GM21576 (cell line): ENCODE measurements around the gene PTCD1.
A peak's percentile ranks its signal among the peaks of the same experiment; 100 is the strongest.
"Not testable (repeated sequence)": the region's sequence is repeated elsewhere in the genome, so short reads cannot be mapped to it uniquely, and the experiment has no call there.

Experiments used
- ATAC-seq: cut with Tn5 transposase; IDR thresholded peaks from one replicate; pipeline ENCODE4 v1.9.1; 2021; ENCODE audit warnings: mild to moderate bottlenecking, moderate library complexity; ENCODE audit not compliant: unreplicated experiment

PTCD1 gene

DNA sequence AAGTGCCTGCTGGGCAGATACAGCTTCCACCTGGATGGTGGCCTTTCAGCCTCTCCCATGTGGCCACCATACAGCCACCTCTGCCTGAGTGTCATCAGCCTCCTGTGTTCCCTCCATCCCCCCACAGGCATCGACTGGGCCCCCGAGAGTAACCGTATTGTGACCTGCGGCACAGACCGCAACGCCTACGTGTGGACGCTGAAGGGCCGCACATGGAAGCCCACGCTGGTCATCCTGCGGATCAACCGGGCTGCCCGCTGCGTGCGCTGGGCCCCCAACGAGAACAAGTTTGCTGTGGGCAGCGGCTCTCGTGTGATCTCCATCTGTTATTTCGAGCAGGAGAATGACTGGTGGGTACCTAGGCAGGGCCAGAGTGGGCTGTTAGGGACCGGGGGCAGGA, 50.7 kb downstream of the PTCD1 start:
- no peak for ATAC-seq

DNA sequence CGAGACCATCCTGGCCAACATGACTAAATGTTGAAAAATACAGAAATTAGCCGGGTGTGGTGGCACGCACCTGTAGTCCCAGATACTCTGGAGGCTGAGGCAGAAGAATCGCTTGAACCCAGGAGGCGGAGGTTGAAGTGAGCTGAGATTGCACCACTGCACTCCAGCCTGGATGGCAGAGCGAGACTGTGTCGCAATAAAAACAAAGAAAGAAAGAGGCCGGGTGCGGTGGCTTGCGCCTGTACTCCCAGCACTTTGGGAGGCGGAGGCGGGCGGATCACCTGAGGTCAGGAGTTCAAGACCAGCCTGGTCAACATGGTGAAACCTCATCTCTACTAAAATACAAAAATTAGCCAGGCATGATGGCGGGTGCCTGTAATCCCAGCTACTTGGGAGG, 51.4 kb downstream of the PTCD1 start:
- ATAC-seq, result not testable (repeated sequence)

DNA sequence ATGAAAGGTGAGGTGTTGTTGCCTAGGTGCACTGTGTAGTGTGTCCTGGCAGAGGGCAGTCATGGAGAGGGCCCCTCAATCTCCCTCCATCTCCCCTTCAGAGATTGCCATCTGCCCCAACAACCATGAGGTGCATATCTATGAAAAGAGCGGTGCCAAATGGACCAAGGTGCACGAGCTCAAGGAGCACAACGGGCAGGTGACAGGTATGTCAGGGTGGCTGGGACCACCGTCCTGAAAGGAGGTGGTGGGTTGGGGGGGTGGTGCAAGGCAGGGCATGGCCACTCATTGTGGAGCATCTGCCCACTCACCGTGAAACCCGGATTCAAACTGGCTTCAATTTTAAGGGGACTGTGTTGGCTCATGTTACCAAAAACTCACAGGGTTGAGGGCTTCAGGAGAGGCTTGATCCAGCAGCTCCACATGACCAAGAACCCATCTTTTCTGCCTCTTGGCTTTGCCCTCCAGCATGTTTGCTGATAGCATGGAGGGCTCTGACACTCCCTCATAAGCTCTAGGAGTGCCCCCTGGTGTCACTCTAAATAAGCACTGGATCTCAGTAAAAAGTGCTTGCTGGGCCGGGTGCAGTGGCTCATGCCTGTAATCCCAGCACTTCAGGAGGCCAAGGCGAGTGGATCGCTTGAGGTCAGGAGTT, 51.9 kb downstream of the PTCD1 start:
- no peak for ATAC-seq

DNA sequence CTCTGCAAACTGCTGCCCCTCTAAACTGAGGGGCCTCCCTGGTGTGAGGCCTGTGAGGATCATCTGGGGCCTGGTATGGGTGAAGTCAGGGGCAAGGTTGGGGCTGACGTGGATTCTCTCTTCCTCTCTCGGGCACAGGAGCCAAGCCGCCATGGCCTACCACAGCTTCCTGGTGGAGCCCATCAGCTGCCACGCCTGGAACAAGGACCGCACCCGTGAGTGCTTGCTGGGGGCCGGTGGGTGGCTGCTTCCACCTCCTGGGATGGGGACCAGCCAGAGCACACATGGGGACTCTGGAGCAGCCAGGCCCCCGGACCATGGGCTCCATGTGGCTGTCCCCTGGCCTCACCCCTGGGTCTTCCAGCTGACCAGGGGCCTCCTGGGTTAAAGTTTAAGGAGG, 53.0 kb downstream of the PTCD1 start:
- ATAC-seq, result no peak

DNA sequence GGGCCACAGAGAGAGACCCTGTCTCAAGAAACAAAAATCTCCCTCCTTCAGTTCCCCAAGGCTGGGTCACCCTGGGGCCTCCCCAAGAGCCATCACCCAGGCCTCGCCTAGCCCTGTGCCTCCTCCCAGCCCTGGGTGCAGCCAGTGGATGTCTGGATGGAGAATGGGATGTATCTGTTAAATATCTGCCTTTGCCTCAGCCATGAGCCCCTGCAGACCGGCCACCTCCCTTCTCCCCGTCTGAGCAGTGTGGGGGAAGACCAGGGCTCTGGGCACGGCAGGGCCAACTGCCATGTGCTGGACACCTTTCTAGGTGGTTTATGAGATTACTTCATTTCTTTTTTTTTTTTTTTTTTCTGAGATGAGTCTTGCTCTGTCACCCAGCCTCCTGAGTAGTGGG, 54.1 kb downstream of the PTCD1 start:
- ATAC-seq, result no peak

DNA sequence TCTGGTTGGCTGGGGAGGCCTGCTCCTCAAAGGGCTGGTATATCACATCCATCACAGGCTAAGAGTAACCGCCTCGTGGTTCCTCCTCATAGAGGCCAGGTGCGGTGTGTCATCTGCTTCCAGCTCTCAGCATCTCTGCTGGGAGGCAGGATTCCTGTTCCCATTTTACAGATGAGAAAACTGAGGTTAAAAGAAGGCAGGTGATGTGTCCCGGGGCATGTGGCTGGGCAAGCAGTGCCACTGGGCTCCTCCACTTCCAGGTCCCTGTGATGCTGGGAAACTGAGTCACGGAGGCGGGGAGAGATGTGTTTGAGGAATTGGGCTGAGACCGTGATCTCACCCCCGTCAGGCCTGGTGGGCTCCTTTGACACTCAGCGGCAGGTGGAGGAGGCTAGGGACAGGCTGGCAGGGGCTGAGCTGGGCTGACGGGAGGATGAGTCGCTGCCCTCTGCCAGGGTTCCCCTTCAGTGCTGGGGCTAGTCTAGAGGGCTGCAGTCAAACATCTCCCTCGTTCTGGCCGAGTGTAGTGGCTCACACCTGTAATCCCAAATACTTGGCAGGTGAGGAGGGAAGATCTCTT, 54.7 kb downstream of the PTCD1 start:
- no peak for ATAC-seq

DNA sequence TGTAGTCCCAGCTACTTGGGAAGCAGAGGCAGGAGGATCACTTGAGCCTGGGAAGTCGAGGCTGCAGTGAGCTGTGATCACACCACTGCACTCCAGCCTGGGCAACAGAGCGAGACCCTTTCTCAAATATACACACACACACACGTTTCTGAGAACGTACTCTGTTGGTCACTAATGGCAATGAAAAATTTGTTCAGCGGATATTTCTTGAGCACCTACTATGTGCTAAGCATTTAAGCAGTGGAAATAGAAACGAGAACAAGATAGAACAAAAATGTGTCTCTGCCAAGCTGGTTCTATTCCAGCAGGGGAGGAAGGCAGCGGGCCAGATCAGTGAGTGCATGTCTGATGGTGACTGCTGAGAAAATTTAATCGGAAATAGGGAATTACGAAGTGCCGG, 55.4 kb downstream of the PTCD1 start:
- no peak for ATAC-seq

DNA sequence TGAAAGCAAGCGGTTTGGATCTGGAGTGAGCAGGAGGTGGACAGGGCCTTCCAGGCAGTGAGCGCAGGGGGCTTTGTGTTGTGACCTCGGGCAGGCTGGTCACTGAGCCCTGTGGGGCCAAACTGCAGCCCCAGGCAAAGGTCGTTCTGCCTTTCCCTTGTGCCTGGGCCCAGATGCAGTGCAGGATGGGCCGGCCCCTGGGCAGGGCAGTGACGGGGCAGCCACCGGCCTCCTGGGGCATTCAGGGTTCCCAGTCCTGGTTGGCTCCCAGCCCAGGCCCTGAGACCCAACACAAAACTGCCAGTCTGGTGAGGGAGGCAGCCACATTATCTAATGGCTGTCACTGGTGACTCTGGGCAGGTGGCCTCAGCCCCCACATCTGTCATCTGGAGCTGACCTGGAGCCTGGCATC, 56.9 kb downstream of the PTCD1 start:
- no peak for ATAC-seq

DNA sequence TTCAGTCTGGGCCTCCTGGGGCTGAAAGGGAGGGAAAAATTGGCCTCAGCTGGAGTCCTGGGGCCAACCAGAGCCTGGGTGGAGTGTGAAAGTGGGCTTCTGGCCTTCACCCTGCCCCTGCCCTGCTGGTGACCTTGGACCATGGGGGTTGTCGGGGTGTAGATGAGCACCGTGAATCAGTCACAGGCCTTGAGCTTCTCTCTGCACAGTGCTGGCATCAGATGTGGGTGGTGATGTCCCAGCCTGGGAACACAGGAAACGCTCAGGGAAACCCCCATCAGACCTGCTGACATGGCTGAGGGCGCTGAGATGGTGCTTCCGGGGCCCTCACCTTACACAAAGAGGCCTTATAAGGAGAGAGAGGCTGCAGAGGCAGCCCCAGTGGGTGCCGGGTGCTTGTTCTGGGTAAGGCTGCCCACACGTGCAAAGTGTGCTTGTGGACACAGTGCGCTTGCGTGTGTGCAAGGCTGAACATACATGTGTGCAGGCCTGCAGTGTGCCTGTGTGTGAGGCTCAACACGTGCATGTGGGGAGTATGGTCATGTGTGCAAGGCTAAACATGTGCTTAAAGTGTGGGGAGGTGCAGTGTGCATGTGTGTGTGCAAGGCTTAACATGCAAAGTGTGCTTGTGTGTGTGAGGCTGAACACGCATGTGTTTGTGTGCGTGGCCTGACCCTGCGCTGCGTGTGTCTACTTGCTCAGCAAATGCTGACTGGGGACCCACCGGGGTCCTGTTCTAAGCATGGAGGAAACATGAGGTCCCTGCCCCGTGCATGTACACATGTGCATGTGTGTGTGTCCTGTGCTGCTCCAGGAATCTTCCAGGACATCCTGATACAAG, 57.6 kb downstream of the PTCD1 start:
- ATAC-seq, result peak; percentile 68

DNA sequence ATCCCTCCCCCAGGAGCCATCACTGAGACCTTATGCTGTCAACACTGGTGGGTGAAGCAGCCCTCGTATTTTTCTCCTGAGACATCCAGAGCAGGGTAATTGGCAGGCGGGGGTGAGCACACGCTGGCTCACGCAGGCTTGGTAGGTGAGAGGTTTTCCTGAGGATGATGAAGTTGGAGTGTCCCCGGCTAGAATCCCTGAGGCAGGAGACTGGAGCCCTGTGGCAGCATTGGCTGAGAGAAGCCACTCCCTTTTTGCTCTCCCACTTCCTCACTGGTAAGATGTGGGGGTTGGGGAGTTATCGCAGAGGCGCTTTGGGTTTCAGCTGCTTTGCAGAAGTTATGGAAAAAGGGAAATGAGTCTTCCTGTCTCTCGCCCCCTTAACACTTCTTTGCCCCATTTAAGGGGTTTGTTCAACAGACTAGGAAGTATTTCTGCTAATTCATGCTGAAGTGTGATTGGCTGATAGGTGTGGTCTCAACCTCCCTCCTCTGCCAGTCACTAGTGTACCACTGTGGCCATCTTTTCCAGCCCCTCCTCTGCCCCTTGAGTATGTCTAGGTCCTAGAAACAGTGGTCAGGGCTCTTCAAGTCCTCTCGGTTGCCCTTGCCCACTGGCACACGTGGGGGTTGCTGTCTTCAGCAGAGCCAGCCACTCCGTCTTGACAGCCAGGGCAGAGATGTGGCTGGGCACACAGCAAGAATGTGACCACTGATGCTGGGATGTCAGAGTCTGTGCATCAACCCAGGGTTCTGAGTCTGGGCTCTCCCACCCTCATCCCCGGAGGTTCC, 58.4 kb downstream of the PTCD1 start:
- ATAC-seq, result peak; percentile 42

DNA sequence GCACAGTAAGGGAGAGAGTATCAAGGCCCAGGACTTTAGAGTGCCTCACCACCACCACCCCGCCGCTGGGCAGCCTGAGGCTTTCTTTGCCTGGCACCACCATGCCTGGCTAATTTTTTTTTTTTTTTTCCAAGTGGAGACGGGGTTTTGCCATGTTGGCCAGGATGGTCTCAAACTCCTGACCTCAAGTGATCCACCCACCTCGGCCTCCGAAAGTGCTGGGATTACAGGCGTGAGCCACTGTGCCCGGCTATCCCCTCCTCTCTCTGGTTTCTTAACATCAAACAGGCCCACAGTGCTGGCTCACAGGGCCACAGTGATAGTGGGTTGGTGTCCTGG, 58.9 kb downstream of the PTCD1 start:
- not testable (repeated sequence) for ATAC-seq

DNA sequence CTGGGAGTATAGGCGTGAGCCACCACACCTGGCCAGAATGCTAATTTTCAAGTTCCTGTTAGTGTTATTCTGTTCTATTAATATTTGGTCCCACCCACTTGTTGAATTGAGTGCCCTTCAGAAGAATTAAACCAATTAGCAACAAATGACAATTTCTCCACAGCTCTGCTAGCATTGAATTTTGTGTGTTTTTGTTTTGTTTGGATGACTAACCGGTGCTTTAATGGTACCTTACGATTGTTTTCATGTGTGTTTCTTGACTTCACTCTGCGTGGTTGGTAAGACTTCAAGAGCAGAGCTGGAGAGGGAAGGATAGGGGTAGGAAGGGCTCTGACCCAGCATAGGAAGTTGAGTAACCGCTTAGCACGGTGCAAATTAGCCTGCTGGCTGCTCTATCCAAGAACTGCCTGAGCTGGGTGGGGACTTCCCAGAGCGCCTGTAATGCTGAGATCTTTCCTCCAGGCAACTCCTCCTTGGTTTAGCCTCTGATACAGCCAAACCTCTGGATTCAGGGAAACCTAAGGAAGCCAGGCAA, 59.5 kb downstream of the PTCD1 start:
- no peak for ATAC-seq

DNA sequence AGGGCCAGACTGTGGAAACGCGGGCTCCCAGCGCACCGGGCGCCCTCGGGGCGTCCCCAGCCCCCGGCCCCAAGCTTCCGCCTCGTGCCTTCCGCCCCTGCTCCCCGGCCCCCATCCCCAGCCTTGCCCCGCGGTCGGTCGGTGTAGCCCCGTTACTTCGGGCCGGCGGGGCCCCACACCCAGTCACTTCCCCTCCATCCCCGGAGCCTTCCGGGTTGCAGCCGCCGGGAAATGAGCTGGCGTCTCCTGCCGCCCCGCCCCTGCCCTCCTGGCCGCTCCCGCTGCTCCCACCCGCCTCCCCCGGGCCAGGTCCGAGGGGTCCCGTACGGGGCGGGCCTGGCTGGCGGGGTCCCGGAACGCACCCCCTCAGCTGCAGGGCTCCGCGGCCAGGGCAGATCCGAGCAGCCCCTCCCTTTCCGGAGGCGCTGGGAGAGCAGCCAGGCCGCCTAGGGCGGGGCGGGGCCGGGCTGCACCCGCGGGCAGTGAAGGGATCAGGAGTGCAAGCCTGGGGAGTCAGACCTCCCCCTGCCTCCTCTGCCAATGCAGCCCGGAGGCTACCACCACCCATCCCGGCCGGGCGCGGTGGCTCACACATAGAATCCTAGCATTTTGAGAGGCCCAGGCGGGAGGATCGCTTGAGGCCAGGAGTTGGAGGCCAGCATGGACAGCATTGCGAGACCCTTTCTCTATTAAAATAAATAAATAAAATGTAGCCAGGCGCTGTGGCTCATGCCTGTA, 63.4 kb downstream of the PTCD1 start:
- peak; percentile 36 for ATAC-seq

DNA sequence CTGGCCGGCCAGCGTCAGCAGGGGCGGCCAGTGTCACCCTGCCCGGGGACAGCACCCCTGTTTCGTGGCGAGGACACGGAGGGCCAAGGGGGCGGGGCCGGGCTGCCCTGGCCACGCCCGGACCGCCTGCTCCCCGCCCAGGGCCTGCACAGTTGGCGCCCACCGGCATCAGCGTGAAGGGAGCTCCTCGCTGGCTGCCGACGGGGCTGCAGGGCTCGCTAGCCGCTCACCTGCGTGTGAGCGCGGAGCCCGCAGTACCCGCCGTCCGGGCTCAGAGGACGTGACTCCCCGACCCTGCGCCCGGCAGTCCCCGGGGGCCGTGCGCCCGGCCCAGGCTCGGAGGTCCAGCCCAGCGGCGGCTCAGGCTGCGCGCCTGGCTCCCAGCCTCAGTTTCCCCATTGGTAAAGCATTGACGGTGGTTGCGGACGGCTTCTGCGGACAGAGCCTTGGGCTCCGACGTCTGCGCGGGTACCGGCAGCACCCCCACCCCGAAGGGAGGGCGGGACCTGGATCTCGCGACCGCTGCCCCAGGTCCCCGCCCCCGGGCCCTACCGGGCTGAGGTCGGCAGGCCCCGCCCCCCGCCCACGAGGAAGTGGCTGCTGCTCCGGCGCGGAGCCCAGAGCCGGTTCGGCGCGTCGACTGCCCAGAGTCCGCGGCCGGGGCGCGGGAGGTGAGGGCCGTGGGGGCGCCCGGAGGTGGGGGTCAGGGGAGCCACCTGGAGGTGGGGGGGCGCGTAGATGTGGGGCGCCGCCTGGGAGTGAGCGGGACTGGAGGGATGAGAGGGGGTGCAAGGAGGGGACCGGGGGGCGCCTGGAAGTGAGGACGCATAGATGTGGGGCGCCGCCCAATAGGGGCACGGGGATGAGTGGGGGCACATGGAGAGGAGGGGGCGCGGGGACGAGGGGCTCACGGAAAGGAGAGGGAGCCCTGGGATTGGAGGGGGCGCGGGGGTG, 64.2 kb downstream of the PTCD1 start, which contains the start of gene ARPC1B:
Gene ARPC1B, plus strand, starts transcription at position 620 of the 954 bp plus-strand sequence. CDS start 10,985 bp downstream, outside the sequence.
- peak; percentile 51 for ATAC-seq

DNA sequence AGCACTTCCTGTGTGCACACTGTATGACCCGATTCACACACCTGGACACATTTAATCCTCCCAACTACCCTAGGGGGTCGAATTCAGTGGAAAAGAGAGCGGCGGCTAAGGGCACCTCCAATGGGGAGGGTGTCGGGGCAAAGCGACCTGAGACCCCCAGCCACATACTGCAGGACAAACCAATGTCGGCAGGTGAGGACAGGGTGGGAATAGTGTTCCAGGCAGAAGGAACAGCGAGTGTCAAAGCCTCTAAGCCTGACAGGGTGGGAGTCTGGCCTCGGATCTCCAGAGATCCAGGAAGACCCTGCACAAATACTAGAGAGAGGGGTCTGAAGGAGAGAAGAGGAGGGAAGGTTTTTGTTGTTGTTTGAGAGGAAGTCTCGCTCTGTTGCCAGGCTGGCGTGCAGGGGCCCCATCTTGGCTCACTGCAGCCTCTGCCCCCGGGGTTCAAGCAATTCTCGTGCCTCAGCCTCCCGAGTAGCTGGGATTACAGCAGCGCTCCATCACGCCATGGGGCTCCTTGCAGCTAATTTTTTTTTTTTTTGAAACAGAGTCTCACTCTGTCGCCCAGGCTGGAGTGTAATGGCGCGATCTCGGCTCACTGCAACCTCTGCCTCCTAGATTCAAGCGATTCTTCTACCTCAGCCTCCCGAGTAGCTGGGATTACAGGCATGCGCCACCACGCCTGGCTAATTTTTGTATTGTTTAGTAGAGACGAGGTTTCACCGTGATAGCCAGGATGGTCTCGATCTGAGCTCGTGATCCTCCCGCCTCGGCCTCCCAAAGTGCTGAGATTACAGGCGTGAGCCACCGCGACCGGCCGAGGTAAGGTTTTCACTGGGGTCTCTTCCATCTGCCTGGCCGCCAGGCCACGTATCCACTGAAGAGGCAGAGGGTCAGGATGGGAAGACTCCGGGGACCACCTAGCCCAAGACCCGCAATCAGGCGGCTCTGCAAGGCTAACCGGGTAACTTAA, 65.2 kb downstream of the PTCD1 start:
- ATAC-seq, result no peak

DNA sequence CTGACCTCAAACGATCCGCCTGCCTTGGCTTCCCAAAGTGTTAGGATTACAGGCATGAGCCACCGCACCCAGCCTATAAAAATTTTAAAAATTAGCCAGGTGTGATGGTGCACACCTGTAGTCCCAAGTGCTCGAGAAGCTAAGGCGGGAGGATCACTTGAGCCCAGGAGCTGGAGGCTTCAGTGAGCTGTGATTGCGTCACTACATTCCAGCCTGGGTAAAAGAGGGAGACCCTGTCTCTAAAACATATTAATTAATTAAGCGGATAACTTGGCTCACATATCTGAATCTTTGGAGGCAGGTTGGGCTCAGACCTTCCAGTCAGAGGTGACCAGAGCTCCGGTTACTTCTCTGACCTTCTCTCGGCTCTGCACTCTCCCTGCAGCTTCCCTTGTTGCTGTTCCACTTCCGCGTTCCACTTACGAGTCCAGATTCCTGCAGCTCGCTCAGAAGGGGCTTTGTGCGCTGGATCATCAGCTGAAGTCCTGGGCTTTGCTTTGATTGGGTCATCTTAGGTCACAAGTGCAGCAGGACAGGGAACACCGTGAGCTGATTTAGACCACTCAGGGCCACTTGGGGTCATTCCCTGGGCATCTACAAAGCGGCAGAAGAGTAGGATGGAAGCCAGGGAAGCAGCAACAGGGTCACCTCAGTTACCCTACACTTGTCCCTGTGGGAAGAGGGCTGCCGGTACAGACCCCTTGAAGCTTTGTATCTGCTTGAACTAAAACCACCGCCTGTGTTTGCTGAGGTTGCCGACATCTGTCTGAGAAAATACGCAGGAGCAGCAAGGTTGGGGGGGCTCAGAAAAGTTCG, 66.1 kb downstream of the PTCD1 start:
- ATAC-seq, result no peak

DNA sequence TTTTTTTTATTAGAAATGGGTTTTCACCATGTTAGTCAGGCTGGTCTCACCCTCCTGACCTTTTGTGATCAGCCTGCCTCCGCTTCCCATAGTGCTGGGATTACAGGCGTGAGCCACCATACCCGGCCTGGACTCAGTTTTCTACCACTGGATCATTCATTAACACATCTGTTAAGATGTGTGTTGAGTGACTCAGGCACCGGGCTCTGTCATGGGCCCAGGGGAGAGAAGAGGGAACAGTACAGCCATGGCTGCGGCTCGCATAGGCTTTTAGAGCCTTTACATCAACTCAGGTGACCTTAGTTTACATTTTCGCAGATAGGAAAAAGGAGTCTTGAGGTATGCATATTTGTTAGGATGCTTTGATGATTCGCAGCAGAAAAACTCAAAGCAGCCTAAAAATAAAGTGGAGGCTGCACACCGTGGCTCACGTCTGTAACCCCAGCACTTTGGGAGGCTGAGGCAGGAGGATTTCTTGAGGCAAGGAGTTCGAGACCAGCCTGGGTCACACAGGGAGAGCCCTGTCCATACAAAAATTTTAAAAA, 67.2 kb downstream of the PTCD1 start:
- no peak for ATAC-seq
